ENCODE measurements around the gene KHDC4. TPM values are rescaled to one million over a fixed set of nuclear protein-coding genes. Genes with fewer than 3 reads are reported as not detected.

Gene KHDC4
- total and polyA plus RNA-seq, 2 of the 13 experiments (the other 11 are each of a cell fraction or from before 2014, with no cell fraction given), result 33.5 to 92.0 TPM

GRCh38 chr1:155981266-155982088, 47.3 kb upstream of the KHDC4 start (continued):
- TF ChIP-seq ZNF687 (CRISPR knock-in tag; IDR thresholded peaks at IDR 0.05) (peak; percentile 27; the same call in 1 of the 2 replicates), SOX6 (IDR thresholded peaks at IDR 0.05) (no peak), SOX6 (CRISPR knock-in tag; IDR thresholded peaks at IDR 0.05) (peak; percentile 9; the same call in 1 of the 2 replicates), ZNF766 (CRISPR knock-in tag; IDR thresholded peaks at IDR 0.05; ENCODE audit: borderline replicate concordance) (no peak), CEBPG (CRISPR knock-in tag; IDR thresholded peaks at IDR 0.05) (peak; percentile 89), ARID4A (CRISPR knock-in tag; IDR thresholded peaks at IDR 0.05; ENCODE audit: borderline replicate concordance) (peak; percentile 20; the same call in 1 of the 2 replicates), FOXA3 (CRISPR knock-in tag; IDR thresholded peaks at IDR 0.05) (peak; percentile 45; the same call in 1 of the 2 replicates), SAP130 (CRISPR knock-in tag; IDR thresholded peaks at IDR 0.05; ENCODE audit: low read depth) (peak; percentile 69), MED1 (CRISPR knock-in tag; IDR thresholded peaks at IDR 0.05) (peak; percentile 36; the same call in 1 of the 2 replicates), POLR2A (IDR thresholded peaks at IDR 0.05; ENCODE audit: insufficient read depth in 1 of 2, low read depth in 2 of 2, low read length in 2 of 2) (0 out of 4 replicates have a peak, but pooled peaks of 1 of the 2 experiments have one; percentile 30), LCORL (IDR thresholded peaks at IDR 0.05) (no peak), LCORL (CRISPR knock-in tag; IDR thresholded peaks at IDR 0.05) (0 out of 2 replicates have a peak, but pooled peaks have one; percentile 31), ZGPAT (CRISPR knock-in tag; IDR thresholded peaks at IDR 0.05) (peak; percentile 38; the same call in 1 of the 2 replicates), NR2F1 (CRISPR knock-in tag; IDR thresholded peaks at IDR 0.05) (peak in 1 of 2 experiments; percentile 49; a peak in 2 of 4 replicates)
- TF ChIP-seq, protein P1, sequence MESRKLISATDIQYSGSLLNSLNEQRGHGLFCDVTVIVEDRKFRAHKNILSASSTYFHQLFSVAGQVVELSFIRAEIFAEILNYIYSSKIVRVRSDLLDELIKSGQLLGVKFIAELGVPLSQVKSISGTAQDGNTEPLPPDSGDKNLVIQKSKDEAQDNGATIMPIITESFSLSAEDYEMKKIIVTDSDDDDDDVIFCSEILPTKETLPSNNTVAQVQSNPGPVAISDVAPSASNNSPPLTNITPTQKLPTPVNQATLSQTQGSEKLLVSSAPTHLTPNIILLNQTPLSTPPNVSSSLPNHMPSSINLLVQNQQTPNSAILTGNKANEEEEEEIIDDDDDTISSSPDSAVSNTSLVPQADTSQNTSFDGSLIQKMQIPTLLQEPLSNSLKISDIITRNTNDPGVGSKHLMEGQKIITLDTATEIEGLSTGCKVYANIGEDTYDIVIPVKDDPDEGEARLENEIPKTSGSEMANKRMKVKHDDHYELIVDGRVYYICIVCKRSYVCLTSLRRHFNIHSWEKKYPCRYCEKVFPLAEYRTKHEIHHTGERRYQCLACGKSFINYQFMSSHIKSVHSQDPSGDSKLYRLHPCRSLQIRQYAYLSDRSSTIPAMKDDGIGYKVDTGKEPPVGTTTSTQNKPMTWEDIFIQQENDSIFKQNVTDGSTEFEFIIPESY (CRISPR knock-in tag; IDR thresholded peaks at IDR 0.05), result peak; percentile 55; the same call in 1 of the 2 replicates
- TF ChIP-seq, protein P2, sequence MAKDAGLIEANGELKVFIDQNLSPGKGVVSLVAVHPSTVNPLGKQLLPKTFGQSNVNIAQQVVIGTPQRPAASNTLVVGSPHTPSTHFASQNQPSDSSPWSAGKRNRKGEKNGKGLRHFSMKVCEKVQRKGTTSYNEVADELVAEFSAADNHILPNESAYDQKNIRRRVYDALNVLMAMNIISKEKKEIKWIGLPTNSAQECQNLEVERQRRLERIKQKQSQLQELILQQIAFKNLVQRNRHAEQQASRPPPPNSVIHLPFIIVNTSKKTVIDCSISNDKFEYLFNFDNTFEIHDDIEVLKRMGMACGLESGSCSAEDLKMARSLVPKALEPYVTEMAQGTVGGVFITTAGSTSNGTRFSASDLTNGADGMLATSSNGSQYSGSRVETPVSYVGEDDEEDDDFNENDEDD (CRISPR knock-in tag; IDR thresholded peaks at IDR 0.05; ENCODE audit: borderline replicate concordance), result no peak
